Thyroid gland (tissue), 4 donors: ENCODE results near the gene MT4. TPM values are rescaled to one million over a fixed set of nuclear protein-coding genes. Genes with fewer than 3 reads are reported as not detected.

ENCODE experiments used
- DNase-seq, 2 donors: peaks; one replicate each; pipeline ENCODE4 v3.0.0-alpha.2; 2019
- H3K27ac ChIP-seq, 3 donors: fragments of 200-600 bp; sonication (generic); 1 replicate in 2 of 3; 2 replicates in 1 of 3; pipeline ENCODE4 v1.5.1; 2016 to 2019; ENCODE audit warnings: mild to moderate bottlenecking in 1 of 3, moderate library complexity in 1 of 3
- H3K27me3 ChIP-seq: fragments of 200-600 bp; sonication (generic); one replicate; pipeline ENCODE4 v1.5.1; 2019
- H3K36me3 ChIP-seq, 2 donors: fragments of 200-600 bp; sonication (generic); one replicate each; pipeline ENCODE4 v1.5.1; 2016 to 2019
- H3K4me1 ChIP-seq, 2 donors: fragments of 200-600 bp; sonication (generic); one replicate each; pipeline ENCODE4 v1.5.1; 2017 to 2019
- H3K4me3 ChIP-seq, 3 donors: fragments of 200-600 bp; sonication (generic); replicated peaks in 1 of 3; 1 replicate in 2 of 3; 2 replicates in 1 of 3; pipeline ENCODE4 v1.5.1; 2016; ENCODE audit warnings: mild to moderate bottlenecking in 1 of 3
- H3K9me3 ChIP-seq: fragments of 200-600 bp; sonication (generic); one replicate; pipeline ENCODE4 v1.5.1; 2017
- POLR2A ChIP-seq, 2 donors: fragments of 450-650 bp; IDR thresholded peaks; one replicate each; pipeline ENCODE4 v1.6.1; 2017; ENCODE audit warnings: antibody characterized with exemption in 2 of 2, mild to moderate bottlenecking in 2 of 2, moderate library complexity in 1 of 2
- WGBS, 2 donors: methylation state at CpG; one replicate each; pipeline ENCODE4 v1.1.5; 2017; 5-methylcytosine and 5-hydroxymethylcytosine counted together
- intact Hi-C: fragments of 100-400 bp; cut with DNase I; formaldehyde crosslinking; loops from one replicate; pipeline ENCODE4 v1.15.1; 2023
- total RNA-seq, 4 donors: library from RNA; depleted of rRNA; stranded (reverse); fragments of >200 nt; gene quantifications; one replicate each; pipeline ENCODE4 v1.2.3, GENCODE V29; 2016
- TF ChIP-seq, protein P1 (sequence below), 6 experiments: fragments of 200-600 bp in 3 of 6; fragments of 450-650 bp in 3 of 6; sonication (generic) in 3 of 6; IDR thresholded peaks; one replicate each; pipeline ENCODE4 v1.5.1; 2016 to 2019; ENCODE audit warnings: antibody characterized with exemption in 6 of 6, mild to moderate bottlenecking in 2 of 6, inconsistent platforms in 1 of 6, moderate library complexity in 1 of 6

Gene MT4
- total RNA-seq, result not detected

DNA sequence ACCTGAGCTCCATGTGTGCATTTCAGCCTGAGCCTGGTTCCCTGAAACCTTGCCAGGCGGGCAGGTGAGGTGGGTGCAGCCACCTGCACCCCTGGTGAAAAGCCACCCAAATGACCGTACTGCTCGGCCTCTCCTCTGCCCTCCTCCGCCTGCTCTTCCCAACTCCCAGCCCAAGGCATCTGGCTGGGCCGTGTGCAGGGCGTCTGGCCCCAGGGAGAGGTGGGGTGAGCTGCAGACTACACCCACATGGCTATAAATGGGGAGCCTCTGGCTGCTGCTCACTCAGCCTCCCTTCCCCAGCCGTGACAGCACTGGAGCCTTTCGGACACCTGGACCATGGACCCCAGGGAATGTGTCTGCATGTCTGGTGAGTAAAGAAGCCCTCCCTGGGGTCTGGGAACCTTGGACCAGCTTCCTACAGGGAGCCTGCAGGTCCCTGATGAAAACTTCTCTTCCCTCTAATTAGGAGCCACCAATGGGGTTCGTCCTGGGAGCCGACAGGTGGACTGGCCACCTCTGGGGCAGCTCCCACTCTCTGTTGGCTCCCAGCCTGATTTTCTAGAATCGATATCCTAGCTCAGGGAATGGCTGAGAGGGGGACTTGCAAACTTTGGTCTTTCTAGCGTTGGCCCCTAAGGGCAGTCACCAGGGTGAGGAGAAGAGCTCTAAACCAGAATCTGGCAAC, at the start of gene MT4:
MT4 (plus strand) TSS at position 281 of the 685 bp plus-strand sequence; CDS start at position 337, 56 bp downstream.
- no peak within 1 kb of the TSS for H3K4me3 ChIP-seq
- H3K36me3 ChIP-seq, result no peaks in the 10 kb centered on the region
- no peak for TF ChIP-seq POLR2A (IDR thresholded peaks at IDR 0.05)
- TF ChIP-seq, protein P1, sequence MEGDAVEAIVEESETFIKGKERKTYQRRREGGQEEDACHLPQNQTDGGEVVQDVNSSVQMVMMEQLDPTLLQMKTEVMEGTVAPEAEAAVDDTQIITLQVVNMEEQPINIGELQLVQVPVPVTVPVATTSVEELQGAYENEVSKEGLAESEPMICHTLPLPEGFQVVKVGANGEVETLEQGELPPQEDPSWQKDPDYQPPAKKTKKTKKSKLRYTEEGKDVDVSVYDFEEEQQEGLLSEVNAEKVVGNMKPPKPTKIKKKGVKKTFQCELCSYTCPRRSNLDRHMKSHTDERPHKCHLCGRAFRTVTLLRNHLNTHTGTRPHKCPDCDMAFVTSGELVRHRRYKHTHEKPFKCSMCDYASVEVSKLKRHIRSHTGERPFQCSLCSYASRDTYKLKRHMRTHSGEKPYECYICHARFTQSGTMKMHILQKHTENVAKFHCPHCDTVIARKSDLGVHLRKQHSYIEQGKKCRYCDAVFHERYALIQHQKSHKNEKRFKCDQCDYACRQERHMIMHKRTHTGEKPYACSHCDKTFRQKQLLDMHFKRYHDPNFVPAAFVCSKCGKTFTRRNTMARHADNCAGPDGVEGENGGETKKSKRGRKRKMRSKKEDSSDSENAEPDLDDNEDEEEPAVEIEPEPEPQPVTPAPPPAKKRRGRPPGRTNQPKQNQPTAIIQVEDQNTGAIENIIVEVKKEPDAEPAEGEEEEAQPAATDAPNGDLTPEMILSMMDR (IDR thresholded peaks at IDR 0.05), result no peak
- no peaks in the 10 kb centered on the region for H3K4me1 ChIP-seq
- no peak for DNase-seq
- 84 to 86% methylated on average over 11 to 12 of the region's 12 CpGs for WGBS, 2 donors
- no peak within 1 kb of the TSS for H3K27ac ChIP-seq
- no peaks in the 10 kb centered on the region for H3K27me3 ChIP-seq
- intact Hi-C loops, result no loop called here
- H3K9me3 ChIP-seq, result no peaks in the 10 kb centered on the region

DNA sequence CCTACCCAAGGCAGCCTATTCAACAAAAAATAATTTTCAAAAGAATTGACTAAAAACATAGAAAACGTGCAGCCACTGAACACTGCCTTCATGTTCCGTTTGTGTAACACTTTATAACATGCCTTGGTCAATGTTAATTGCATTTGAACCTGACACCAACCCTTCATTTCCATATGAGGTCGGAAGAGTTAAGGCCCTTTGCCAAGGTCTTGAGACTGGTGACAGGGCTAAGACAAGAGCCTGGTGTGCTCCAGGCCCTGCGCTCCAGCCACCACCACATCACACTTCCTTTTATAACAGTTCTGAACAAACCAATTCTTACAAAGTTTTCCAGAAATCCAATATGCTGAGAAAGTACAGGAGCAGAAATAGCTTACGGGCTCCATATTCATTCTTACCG, 49.2 kb upstream of the MT4 start:
- intact Hi-C loops, result loop anchor here (5.0 to 10.0 kb wide), 2 partner anchors 89 to 182 kb away; partner anchors contain the start of gene MT2A
- DNase-seq, result no peak
- peaks cover 16 to 30% of the 10 kb centered on the region in 2 donors for H3K4me1 ChIP-seq
- no peak for TF ChIP-seq POLR2A (IDR thresholded peaks at IDR 0.05)
- TF ChIP-seq, protein P1 (IDR thresholded peaks at IDR 0.05), result no peak
- H3K27ac ChIP-seq, result no peak overlapping the region
- no peak overlapping the region for H3K4me3 ChIP-seq
- H3K36me3 ChIP-seq, result peaks cover 0 to 3% of the 10 kb centered on the region in 2 donors
- H3K9me3 ChIP-seq, result no peaks in the 10 kb centered on the region
- H3K27me3 ChIP-seq, result no peaks in the 10 kb centered on the region
- 82 to 83% methylated on average over 6 of the region's 6 CpGs for WGBS, 2 donors

DNA sequence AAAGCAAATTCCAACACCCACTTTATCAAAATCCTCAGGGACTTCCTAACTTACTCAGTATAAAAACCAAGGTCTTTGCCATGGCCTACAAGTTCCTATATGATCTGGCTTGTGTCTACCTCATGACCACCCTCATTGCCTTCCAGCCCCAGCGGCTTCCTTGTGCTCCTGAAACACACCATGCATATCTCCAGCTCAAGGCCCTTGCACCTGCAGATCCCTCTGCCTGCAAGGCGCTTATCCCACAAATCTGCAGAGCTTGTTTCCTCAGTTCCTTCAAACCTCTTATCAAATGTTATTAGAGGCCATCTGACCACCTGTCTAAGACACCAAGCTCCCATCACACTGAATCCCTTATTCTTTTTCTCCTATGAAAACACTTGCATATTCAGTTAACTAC, 47.7 kb upstream of the MT4 start:
- Histone ChIP-seq H3K9me3 (no peaks in the 10 kb centered on the region), H3K27ac (no peak overlapping the region), H3K4me1 (peaks cover 16 to 30% of the 10 kb centered on the region in 2 donors), H3K4me3 (no peak overlapping the region), H3K36me3 (no peaks in the 10 kb centered on the region), H3K27me3 (no peaks in the 10 kb centered on the region)
- DNase-seq, result no peak
- 89 to 92% methylated on average over 2 of the region's 2 CpGs for WGBS, 2 donors
- intact Hi-C loops, result loop anchor here (5.0 to 10.0 kb wide), 2 partner anchors 88 to 180 kb away; partner anchors contain the start of gene MT2A
- TF ChIP-seq, protein P1 (IDR thresholded peaks at IDR 0.05), result no peak
- TF ChIP-seq POLR2A (IDR thresholded peaks at IDR 0.05), result no peak

DNA sequence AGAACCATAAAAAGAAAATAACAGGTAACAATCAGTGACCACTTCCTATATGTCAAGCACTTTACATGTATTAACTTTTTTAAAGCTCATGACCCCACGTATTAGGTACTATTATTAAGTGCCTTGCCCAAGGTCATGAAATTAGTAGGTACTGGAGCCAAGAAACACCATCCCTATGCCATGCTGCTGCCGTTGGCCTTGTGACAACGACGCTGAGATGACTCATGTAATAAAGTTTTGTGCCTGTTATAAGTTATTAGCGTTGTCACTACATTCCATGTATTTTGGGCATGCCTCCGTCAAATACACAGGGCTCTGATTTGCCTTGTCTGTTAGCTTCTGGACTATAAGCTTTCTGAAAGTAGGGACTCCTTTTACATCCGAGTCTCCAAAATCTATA, 46.4 kb upstream of the MT4 start:
- Histone ChIP-seq H3K27ac (no peak overlapping the region), H3K27me3 (no peaks in the 10 kb centered on the region), H3K4me3 (no peak overlapping the region), H3K36me3 (no peaks in the 10 kb centered on the region), H3K9me3 (no peaks in the 10 kb centered on the region), H3K4me1 (peaks cover 16 to 30% of the 10 kb centered on the region in 2 donors)
- TF ChIP-seq, protein P1 (IDR thresholded peaks at IDR 0.05), result no peak
- no peak for TF ChIP-seq POLR2A (IDR thresholded peaks at IDR 0.05)
- intact Hi-C loops, result loop anchor here (5.0 to 10.0 kb wide), 2 partner anchors 86 to 179 kb away; partner anchors contain the start of gene MT2A
- WGBS, 2 donors, result 85 to 97% methylated on average over 7 of the region's 7 CpGs
- DNase-seq, result no peak
